GM12878 (cell line): ENCODE results near the gene SETMAR. TPM values are rescaled to one million over a fixed set of nuclear protein-coding genes. Genes with fewer than 3 reads are reported as not detected.

Experiments used
- ATAC-seq: fragments of 200-7000 bp; cut with Tn5 transposase; 3 replicates; pipeline ENCODE4 v1.9.1; 2020; ENCODE audit warnings: mild to moderate bottlenecking, moderate library complexity
- BruUV-seq: library from RNA; stranded (reverse); fragments of 400-500 nt; replicated peaks from 2 replicates; lab custom pipeline; 2021; lab: Mats Ljungman, UMichigan
- CTCF ChIA-PET: fragments of 300-600 bp; sonication (Branson Sonifier 250); formaldehyde crosslinking; extraction: SDS; loops from one replicate; lab custom pipeline; 2021; ENCODE audit warnings: inconsistent platforms; lab: Yijun Ruan, JAX
- POLR2A ChIA-PET: fragments of 350-600 bp; formaldehyde crosslinking; extraction: SDS; loops from one replicate; lab custom pipeline; 2021; ENCODE audit warnings: inconsistent platforms; lab: Charles Lee
- RAD21 ChIA-PET: fragments of 300-600 bp; sonication (Branson Sonifier 250); formaldehyde crosslinking; loops from one replicate; lab custom pipeline; 2023; ENCODE audit warnings: antibody characterized with exemption; ENCODE audit not compliant: unreplicated experiment; lab: Charles Lee
- SMC1A ChIA-PET: fragments of 300-600 bp; sonication (Branson Sonifier 250); formaldehyde crosslinking; loops from one replicate; lab custom pipeline; 2023; ENCODE audit not compliant: unreplicated experiment, uncharacterized antibody; lab: Charles Lee
- DNase-seq: peaks from one replicate; pipeline ENCODE4 v3.0.0-alpha.2; 2011; ENCODE audit warnings: low read depth, low spot score
- FAIRE-seq: peaks from 3 replicates; lab custom pipeline; 2011; peaks lifted over from hg19 to GRCh38; lab: Jason Lieb, UNC
- H2AFZ ChIP-seq: 2 replicates; pipeline ENCODE4 v1.6.0; 2011; ENCODE audit warnings: low read depth, low read length, control low read depth; ENCODE audit not compliant: control insufficient read depth
- H3K27ac ChIP-seq: 2 replicates; pipeline ENCODE4 v1.5.1; 2011; ENCODE audit warnings: control low read depth; ENCODE audit not compliant: control insufficient read depth, insufficient read depth
- H3K27me3 ChIP-seq, 2 experiments: replicated peaks in 1 of 2; 2 replicates each; pipeline versions ENCODE4 v1.6.0 to v1.6.1; 2011; ENCODE audit warnings: low read length in 1 of 2; ENCODE audit not compliant: control insufficient read depth in 2 of 2, insufficient read depth in 2 of 2
- H3K36me3 ChIP-seq, 2 experiments: 2 replicates each; pipeline ENCODE4 v1.5.1; 2011; ENCODE audit warnings: low read length in 1 of 2; ENCODE audit not compliant: control insufficient read depth in 2 of 2, insufficient read depth in 2 of 2
- H3K4me1 ChIP-seq: 2 replicates; pipeline ENCODE4 v1.6.1; 2011; ENCODE audit warnings: mild to moderate bottlenecking, low read length, moderate library complexity, mixed read lengths; ENCODE audit not compliant: control insufficient read depth, insufficient read depth
- H3K4me2 ChIP-seq: 2 replicates; pipeline ENCODE4 v1.6.0; 2011; ENCODE audit warnings: control low read depth; ENCODE audit not compliant: control insufficient read depth, insufficient read depth
- H3K4me3 ChIP-seq: fragments of 200-600 bp; sonication (generic); 2 replicates; pipeline ENCODE4 v1.5.1; 2016
- H3K79me2 ChIP-seq: 2 replicates; pipeline ENCODE4 v1.6.0; 2011; ENCODE audit warnings: low read length; ENCODE audit not compliant: control insufficient read depth, insufficient read depth
- H3K9ac ChIP-seq: 2 replicates; pipeline ENCODE4 v1.8.0; 2011; ENCODE audit warnings: low read length, control low read depth, mixed read lengths; ENCODE audit not compliant: control insufficient read depth, insufficient read depth
- H3K9me3 ChIP-seq: replicated peaks from 3 replicates; pipeline ENCODE4 v1.5.1; 2011; ENCODE audit warnings: mild to moderate bottlenecking, low read length; ENCODE audit not compliant: control insufficient read depth, insufficient read depth
- H4K20me1 ChIP-seq: 2 replicates; pipeline ENCODE4 v1.6.0; 2011; ENCODE audit not compliant: control insufficient read depth, insufficient read depth
- BCL11A ChIP-seq: IDR thresholded peaks from 2 replicates; pipeline ENCODE4 v1.6.1; 2011; ENCODE audit warnings: low read depth, low read length
- BMI1 ChIP-seq: fragments of 450-650 bp; IDR thresholded peaks from 2 replicates; pipeline ENCODE4 v1.6.1; 2016; ENCODE audit warnings: mild to moderate bottlenecking, moderate library complexity, borderline replicate concordance
- FOXK2 ChIP-seq: fragments of 450-650 bp; IDR thresholded peaks from 2 replicates; pipeline ENCODE4 v1.6.1; 2017; ENCODE audit warnings: mild to moderate bottlenecking, moderate library complexity
- IKZF1 ChIP-seq: fragments of 450-650 bp; conservative IDR thresholded peaks from 2 replicates; pipeline ENCODE4 v1.6.1; 2017; ENCODE audit warnings: antibody characterized with exemption, mild to moderate bottlenecking
- KAT2A ChIP-seq: conservative IDR thresholded peaks from 2 replicates; pipeline ENCODE4 v1.6.1; 2011; ENCODE audit warnings: low read depth, low read length; ENCODE audit not compliant: control insufficient read depth
- MEF2A ChIP-seq: IDR thresholded peaks from 2 replicates; pipeline ENCODE4 v1.6.1; 2011; ENCODE audit warnings: low read depth, mild to moderate bottlenecking, low read length, moderate library complexity; ENCODE audit not compliant: insufficient read depth
- MTA2 ChIP-seq: fragments of 450-650 bp; IDR thresholded peaks from 2 replicates; pipeline ENCODE4 v1.6.1; 2016; ENCODE audit warnings: low read depth, mild to moderate bottlenecking, moderate library complexity
- NBN ChIP-seq: fragments of 450-650 bp; IDR thresholded peaks from 2 replicates; pipeline ENCODE4 v1.6.1; 2016
- NFYB ChIP-seq: IDR thresholded peaks from 2 replicates; pipeline ENCODE4 v1.6.1; 2011; ENCODE audit warnings: low read depth, mild to moderate bottlenecking, low read length, improper control_type of control experiment, moderate library complexity; ENCODE audit not compliant: insufficient read depth
- RELA ChIP-seq: fragments of 450-650 bp; IDR thresholded peaks from 2 replicates; pipeline ENCODE4 v1.8.0; 2014; ENCODE audit warnings: borderline replicate concordance; ENCODE audit not compliant: partially characterized antibody
- REST ChIP-seq: IDR thresholded peaks from 2 replicates; pipeline ENCODE4 v1.6.1; 2012; ENCODE audit warnings: mild to moderate bottlenecking, low read depth, low read length
- RUNX3 ChIP-seq: IDR thresholded peaks from 2 replicates; pipeline ENCODE4 v1.6.1; 2012; ENCODE audit warnings: low read length, inconsistent platforms
- in situ Hi-C: fragments of 300-500 bp; cut with MboI; formaldehyde crosslinking; loops from 9 replicates; pipeline ENCODE4 v1.14.3; 2018; ENCODE audit warnings: mixed read lengths
- intact Hi-C: fragments of 100-400 bp; cut with micrococcal nuclease; formaldehyde crosslinking; loops from one replicate; pipeline ENCODE4 v1.14.2; 2022; ENCODE audit not compliant: unreplicated experiment
- polyA plus RNA-seq, 11 experiments: library from polyadenylated mRNA; depleted of rRNA in 4 of 11; unstranded in 6 of 11; stranded (reverse) in 5 of 11; fragments of >200 nt; fragmentation: Nextera tagmentation in 4 of 11; fragmentation: Illumina TruSeq in 1 of 11; extraction: Ambion mirVana in 4 of 11; extraction: Trizol in 1 of 11; gene quantifications; 1 replicate in 1 of 11; 2 replicates in 10 of 11; pipeline versions ENCODE4 v1.2.1 to v1.2.3, GENCODE V29; 2011 to 2016; ENCODE audit warnings: inconsistent platforms in 2 of 11, missing spikeins in 2 of 11, low read depth in 1 of 11
- total RNA-seq, 4 experiments: library from RNA; depleted of rRNA in 3 of 4; stranded (reverse); fragments of >200 nt in 3 of 4; fragmentation: Illumina TruSeq in 1 of 4; extraction: Trizol in 1 of 4; gene quantifications; 2 replicates each; pipeline versions ENCODE4 v1.2.1 to v1.2.3, GENCODE V29; 2013 to 2021

The SETMAR gene
- total and polyA plus RNA-seq, 10 of the 15 experiments (the other 5 are each of a cell fraction or from before 2014, with no cell fraction given), result 7.1 to 25.1 (median 20.3) TPM

DNA sequence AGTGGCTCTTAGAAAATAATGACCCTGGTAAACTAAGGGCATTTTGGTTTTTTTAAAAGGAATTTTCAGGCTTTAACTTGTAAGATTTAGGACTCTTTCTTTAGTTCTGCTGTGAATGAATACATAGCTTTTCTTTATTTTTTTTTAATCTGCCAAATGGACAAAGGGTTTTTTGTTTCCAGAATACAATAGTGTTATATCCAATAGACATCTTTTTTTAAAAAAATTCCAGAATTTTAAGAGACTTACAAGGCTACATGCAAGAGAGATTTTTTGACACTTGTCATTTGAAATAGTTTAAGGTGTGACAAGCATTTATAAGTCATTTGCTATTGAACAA is 38.1 kb downstream of the SETMAR start:
- RAD21 ChIA-PET, result interaction anchor here (1.2 to 1.9 kb wide), 3 partner anchors 9 to 297 kb away, joined by 3 to 5 read pairs (median 4); no protein-coding TSS in a partner anchor
- Histone ChIP-seq H3K9me3 (no peaks in the 10 kb centered on the region), H3K4me1 (no peaks in the 10 kb centered on the region), H3K4me3 (no peak overlapping the region), H2AFZ (no peak overlapping the region), H3K36me3 (no peaks in the 10 kb centered on the region), H3K4me2 (no peak overlapping the region), H4K20me1 (no peaks in the 10 kb centered on the region), H3K27ac (no peak overlapping the region), H3K9ac (no peak overlapping the region), H3K27me3 (no peaks in the 10 kb centered on the region), H3K79me2 (no peaks in the 10 kb centered on the region)
- POLR2A ChIA-PET, result no interaction called here
- no peak for ATAC-seq
- BruUV-seq, result no TSS peak
- intact Hi-C loops (no loop called here), in situ Hi-C loops (no loop called here)
- FAIRE-seq, result no peak
- TF ChIP-seq IKZF1, result no peak
- no peak for TF ChIP-seq KAT2A
- TF ChIP-seq MEF2A, result no peak
- TF ChIP-seq RELA, result no peak
- TF ChIP-seq RUNX3, result no peak
- no peak for TF ChIP-seq BCL11A
- no peak for TF ChIP-seq BMI1
- TF ChIP-seq NFYB, result no peak
- TF ChIP-seq REST, result no peak
- TF ChIP-seq NBN, result no peak
- TF ChIP-seq FOXK2, result no peak
- no peak for TF ChIP-seq MTA2
- DNase-seq, result no peak
- SMC1A ChIA-PET, result interaction anchor here (1.3 to 1.6 kb wide), 3 partner anchors 9 to 293 kb away, joined by 3 to 7 read pairs (median 4); no protein-coding TSS in a partner anchor
- CTCF ChIA-PET, result interaction anchor here (1.1 to 3.3 kb wide), 3 partner anchors 10 to 292 kb away, joined by 3 to 22 read pairs (median 16); no protein-coding TSS in a partner anchor
